Prostate gland (tissue), 2 donors: ENCODE data around the gene LCN15.

Experiments
- CTCF ChIP-seq, 4 experiments: fragments of 200-600 bp in 2 of 4; fragments of 450-650 bp in 2 of 4; sonication (generic) in 2 of 4; IDR thresholded peaks; 1 replicate in 3 of 4; 2 replicates in 1 of 4; pipeline ENCODE4 v1.5.1; 2016 to 2019; ENCODE audit warnings: antibody characterized with exemption in 4 of 4, mild to moderate bottlenecking in 2 of 4, moderate library complexity in 2 of 4
- POLR2A ChIP-seq: fragments of 450-650 bp; IDR thresholded peaks from one replicate; pipeline ENCODE4 v1.6.1; 2016; ENCODE audit warnings: antibody characterized with exemption, mild to moderate bottlenecking
- POLR2AphosphoS5 ChIP-seq: sonication (generic); formaldehyde crosslinking; IDR thresholded peaks from one replicate; pipeline ENCODE4 v1.6.1; 2017; ENCODE audit warnings: antibody characterized with exemption

GRCh38 chr9:136738960-136739359 lies 25.4 kb downstream of the LCN15 start:
- TF ChIP-seq CTCF (IDR thresholded peaks at IDR 0.05) (no peak), POLR2A (no peak), POLR2AphosphoS5 (no peak)
